ENCODE data around the gene PRCC. TPM values are rescaled to one million over a fixed set of nuclear protein-coding genes. Genes with fewer than 3 reads are reported as not detected.

The PRCC gene
- total RNA-seq, 1 donor from 2014 or later: 56.0 TPM

GRCh38 chr1:156805766-156806511 lies 38.6 kb downstream of the PRCC start:
- no peak for DNase-seq (ENCODE audit: low read depth)
- no peak for TF ChIP-seq CTCF (IDR thresholded peaks at IDR 0.05; ENCODE audit: insufficient read depth, low read length, poor library complexity, severe bottlenecking)

GRCh38 chr1:156806512-156807440 lies 39.4 kb downstream of the PRCC start:
- Histone ChIP-seq H3K36me3 (ENCODE audit: control insufficient read depth, insufficient read depth, low read length) (no peaks in the 10 kb centered on the region), H3K27me3 (ENCODE audit: control insufficient read depth, insufficient read depth, low read length) (no peaks in the 10 kb centered on the region), H3K4me3 (ENCODE audit: low read depth, low read length) (no peak overlapping the region)
- DNase-seq (ENCODE audit: low read depth): no peak
- no peak for TF ChIP-seq CTCF (IDR thresholded peaks at IDR 0.05; ENCODE audit: insufficient read depth, low read length, poor library complexity, severe bottlenecking)

More at GRCh38 chr1:156805766-156806511, 38.6 kb downstream of the PRCC start:
- Histone ChIP-seq H3K4me3 (ENCODE audit: low read depth, low read length) (no peak overlapping the region), H3K36me3 (ENCODE audit: control insufficient read depth, insufficient read depth, low read length) (no peaks in the 10 kb centered on the region), H3K27me3 (ENCODE audit: control insufficient read depth, insufficient read depth, low read length) (no peaks in the 10 kb centered on the region)

GRCh38 chr1:156807627-156808026 lies 40.3 kb downstream of the PRCC start:
- H3K36me3 ChIP-seq (ENCODE audit: control insufficient read depth, insufficient read depth, low read length): no peaks in the 10 kb centered on the region
- no peak for DNase-seq (ENCODE audit: low read depth)

GRCh38 chr1:156808186-156809030 lies 41.1 kb downstream of the PRCC start:
- Histone ChIP-seq H3K36me3 (ENCODE audit: control insufficient read depth, insufficient read depth, low read length) (no peaks in the 10 kb centered on the region), H3K4me3 (ENCODE audit: low read depth, low read length) (no peak overlapping the region), H3K27me3 (ENCODE audit: control insufficient read depth, insufficient read depth, low read length) (no peaks in the 10 kb centered on the region)
- no peak for DNase-seq (ENCODE audit: low read depth)
- no peak for TF ChIP-seq CTCF (IDR thresholded peaks at IDR 0.05; ENCODE audit: insufficient read depth, low read length, poor library complexity, severe bottlenecking)

More at GRCh38 chr1:156807627-156808026, 40.3 kb downstream of the PRCC start:
- no peak overlapping the region for H3K4me3 ChIP-seq (ENCODE audit: low read depth, low read length)
- H3K27me3 ChIP-seq (ENCODE audit: control insufficient read depth, insufficient read depth, low read length): no peaks in the 10 kb centered on the region
- no peak for TF ChIP-seq CTCF (IDR thresholded peaks at IDR 0.05; ENCODE audit: insufficient read depth, low read length, poor library complexity, severe bottlenecking)

- H3K27me3 ChIP-seq (ENCODE audit: control insufficient read depth, insufficient read depth, low read length): peaks cover 2% of the 10 kb centered on the region
Measured at GRCh38 chr1:156809281-156809680, 41.9 kb downstream of the PRCC start.

More at GRCh38 chr1:156809281-156809680, 41.9 kb downstream of the PRCC start:
- Histone ChIP-seq H3K4me3 (ENCODE audit: low read depth, low read length) (no peak overlapping the region), H3K36me3 (ENCODE audit: control insufficient read depth, insufficient read depth, low read length) (no peaks in the 10 kb centered on the region)
- TF ChIP-seq CTCF (IDR thresholded peaks at IDR 0.05; ENCODE audit: insufficient read depth, low read length, poor library complexity, severe bottlenecking): no peak
- no peak for DNase-seq (ENCODE audit: low read depth)
